Endodermal cell (in vitro differentiated cells): Measurements from ENCODE around the gene GPS1. TPM values are rescaled to one million over a fixed set of nuclear protein-coding genes. Genes with fewer than 3 reads are reported as not detected.

Experiments
- DNase-seq: peaks from one replicate; pipeline ENCODE4 v3.0.0-alpha.2; 2017
- H3K27ac ChIP-seq: 2 replicates; pipeline ENCODE4 v1.5.1; 2013; ENCODE audit warnings: mild to moderate bottlenecking, low read depth, low read length, moderate library complexity
- H3K27me3 ChIP-seq: 2 replicates; pipeline ENCODE4 v1.6.1; 2013; ENCODE audit warnings: mild to moderate bottlenecking, low read length, moderate library complexity; ENCODE audit not compliant: insufficient read depth, control insufficient read depth, poor library complexity, severe bottlenecking
- H3K36me3 ChIP-seq: 2 replicates; pipeline ENCODE4 v1.7.0; 2013; ENCODE audit warnings: mild to moderate bottlenecking, low read length, moderate library complexity; ENCODE audit not compliant: control insufficient read depth, insufficient read depth
- H3K4me1 ChIP-seq: one replicate; pipeline ENCODE4 v1.7.0; 2013; ENCODE audit warnings: low read length; ENCODE audit not compliant: control insufficient read depth, insufficient read depth
- H3K4me3 ChIP-seq: 2 replicates; pipeline ENCODE4 v1.5.1; 2013; ENCODE audit warnings: mild to moderate bottlenecking, low read length, moderate library complexity
- H3K9ac ChIP-seq: 2 replicates; pipeline ENCODE4 v1.6.1; 2013; ENCODE audit warnings: mild to moderate bottlenecking, low read length, moderate library complexity; ENCODE audit not compliant: poor library complexity, severe bottlenecking; ENCODE audit errors: extremely low read depth
- H3K9me3 ChIP-seq: 2 replicates; pipeline ENCODE4 v1.6.1; 2013; ENCODE audit warnings: mild to moderate bottlenecking, low read length, moderate library complexity; ENCODE audit not compliant: control insufficient read depth
- H3K27ac Mint-ChIP-seq: 2 replicates; pipeline ENCODE4 v1.8.0; 2020; ENCODE audit warnings: mixed read lengths
- H3K27me3 Mint-ChIP-seq: 2 replicates; pipeline ENCODE4 v1.8.0; 2021; ENCODE audit warnings: mild to moderate bottlenecking, mixed read lengths; ENCODE audit not compliant: insufficient read depth
- H3K36me3 Mint-ChIP-seq: 2 replicates; pipeline ENCODE4 v1.8.0; 2020; ENCODE audit warnings: low read depth, mixed read lengths
- H3K4me1 Mint-ChIP-seq: 2 replicates; pipeline ENCODE4 v1.8.0; 2020; ENCODE audit warnings: mixed read lengths
- H3K4me3 Mint-ChIP-seq: 2 replicates; pipeline ENCODE4 v1.8.0; 2020; ENCODE audit warnings: mild to moderate bottlenecking, moderate library complexity, mixed read lengths
- H3K9me3 Mint-ChIP-seq: 2 replicates; pipeline ENCODE4 v1.8.0; 2020; ENCODE audit warnings: mild to moderate bottlenecking, mixed read lengths
- CTCF ChIP-seq: fragments of 200-600 bp; sonication (generic); conservative IDR thresholded peaks from 2 replicates; pipeline ENCODE4 v1.5.0; 2021; ENCODE audit warnings: antibody characterized with exemption, mild to moderate bottlenecking
- WGBS, 2 experiments: methylation state at CpG; one replicate each; pipeline versions ENCODE4 v1.1.5 to v1.1.7; 2013; ENCODE audit warnings: missing lambda C conversion rate in 2 of 2, mixed read lengths in 1 of 2; ENCODE audit not compliant: insufficient coverage in 1 of 2, insufficient read length in 1 of 2; 5-methylcytosine and 5-hydroxymethylcytosine counted together
- total RNA-seq, 2 donors: library from RNA; stranded (reverse); fragmentation: NEBNext Ultra II Directional in 1 of 2; extraction: Animal tissue kit (Norgen Biotek cat#: 25700) in 1 of 2; gene quantifications; 2 replicates in 1 of 2; 3 replicates in 1 of 2; pipeline ENCODE4 v1.2.1, GENCODE V29; 2021

Gene GPS1
- total RNA-seq, 2 donors from 2014 or later = 152 to 153 TPM

GRCh38 chr17:82090549-82091263 is 39.0 kb downstream of the GPS1 start:
- Mint-ChIP-seq H3K9me3 (no peaks in the 10 kb centered on the region), H3K27me3 (no peaks in the 10 kb centered on the region)
- H3K36me3 ChIP-seq = peaks cover 61% of the 10 kb centered on the region

DNA sequence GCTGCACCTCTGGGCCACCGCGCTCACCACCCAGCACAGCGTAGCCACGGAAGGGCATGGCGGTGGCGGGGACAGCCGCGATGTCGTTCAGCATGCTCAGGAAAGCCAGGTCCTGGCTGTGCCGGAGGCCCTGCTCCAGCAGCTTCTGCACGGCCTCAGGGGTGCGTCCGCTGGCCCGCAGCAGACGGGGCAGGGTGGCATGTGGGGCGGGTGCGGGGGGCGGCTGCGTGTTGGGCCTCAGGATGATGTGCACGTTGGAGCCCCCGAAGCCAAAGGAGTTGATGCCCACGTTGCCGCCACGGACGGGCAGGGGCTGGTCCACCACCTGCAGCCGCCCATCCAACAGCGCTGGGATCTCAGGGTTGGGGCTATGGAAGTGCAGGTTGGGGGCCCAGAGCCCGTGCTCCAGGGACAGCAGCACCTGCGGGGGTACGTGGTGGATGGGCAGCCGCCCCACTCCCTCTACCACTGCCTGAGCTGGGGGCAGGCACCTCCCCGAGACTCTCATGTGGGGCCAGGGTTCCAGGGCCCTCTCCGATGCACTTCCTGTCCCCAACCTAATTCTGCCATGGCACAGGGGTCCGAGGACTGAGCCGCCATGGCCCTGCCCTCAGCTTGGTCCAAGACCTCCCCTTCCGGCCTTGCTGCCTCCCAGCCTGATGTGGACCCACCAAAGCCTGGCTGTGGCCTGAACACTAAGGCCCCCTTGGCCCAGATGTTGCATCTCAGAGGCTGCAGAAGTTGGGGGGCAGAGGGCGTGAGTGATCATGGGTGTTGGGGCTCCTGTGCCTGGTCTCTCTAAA is 39.8 kb downstream of the GPS1 start:
- Mint-ChIP-seq H3K27ac (no peak overlapping the region), H3K4me1 (peaks cover 2% of the 10 kb centered on the region), H3K9me3 (no peaks in the 10 kb centered on the region), H3K36me3 (peaks cover 34% of the 10 kb centered on the region), H3K27me3 (no peaks in the 10 kb centered on the region), H3K4me3 (no peak overlapping the region)
- no peaks in the 10 kb centered on the region for H3K9me3 ChIP-seq
- DNase-seq = no peak
- H3K36me3 ChIP-seq = peaks cover 69% of the 10 kb centered on the region
- H3K9ac ChIP-seq = no peak overlapping the region
- H3K4me1 ChIP-seq = peaks cover 14% of the 10 kb centered on the region
- no peak overlapping the region for H3K4me3 ChIP-seq
- no peak overlapping the region for H3K27ac ChIP-seq
- TF ChIP-seq CTCF = no peak
- H3K27me3 ChIP-seq = no peaks in the 10 kb centered on the region
- WGBS, 2 experiments = 94 to 95% methylated on average over 18 to 37 of the region's 37 CpGs

More at GRCh38 chr17:82090549-82091263, 39.0 kb downstream of the GPS1 start:
- H3K9ac ChIP-seq = no peak overlapping the region
- H3K27me3 ChIP-seq = no peaks in the 10 kb centered on the region
- H3K9me3 ChIP-seq = no peaks in the 10 kb centered on the region
- Mint-ChIP-seq H3K27ac (no peak overlapping the region), H3K4me3 (no peak overlapping the region), H3K36me3 (peaks cover 32% of the 10 kb centered on the region), H3K4me1 (no peaks in the 10 kb centered on the region)
- no peak for DNase-seq
- H3K4me3 ChIP-seq = no peak overlapping the region
- H3K4me1 ChIP-seq = peaks cover 6% of the 10 kb centered on the region
- H3K27ac ChIP-seq = no peak overlapping the region
- TF ChIP-seq CTCF = no peak
- WGBS, 2 experiments = 96 to 97% methylated on average over 16 to 29 of the region's 29 CpGs

DNA sequence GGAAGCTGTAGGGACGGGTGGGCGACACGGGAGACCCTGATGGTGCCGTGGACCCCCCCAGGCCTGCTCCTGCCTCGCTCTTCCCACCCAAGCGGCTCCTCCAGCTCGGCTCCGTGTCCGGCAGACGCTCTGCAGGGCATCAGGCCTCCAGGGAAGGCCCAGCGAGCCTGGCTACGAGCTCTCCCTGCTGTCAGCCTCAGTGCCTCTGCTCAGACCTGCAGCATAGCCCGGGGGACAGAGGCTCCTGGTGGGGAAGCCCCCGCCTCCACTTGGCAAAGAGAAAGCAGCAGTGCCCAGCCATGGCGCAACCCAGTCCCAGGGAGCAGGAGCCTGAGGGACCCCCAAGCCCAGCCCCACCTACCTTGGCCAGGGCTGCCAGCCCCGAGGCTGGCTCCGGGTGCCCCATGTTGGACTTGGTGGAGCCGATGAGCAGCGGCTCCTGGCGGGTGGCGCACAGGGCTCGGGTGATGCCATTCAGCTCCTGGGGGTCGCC is 40.4 kb downstream of the GPS1 start:
- no peak for TF ChIP-seq CTCF
- H3K9ac ChIP-seq = no peak overlapping the region
- H3K36me3 Mint-ChIP-seq = peaks cover 32% of the 10 kb centered on the region
- H3K36me3 ChIP-seq = peaks cover 72% of the 10 kb centered on the region
- H3K27me3 Mint-ChIP-seq = no peaks in the 10 kb centered on the region
- no peaks in the 10 kb centered on the region for H3K9me3 Mint-ChIP-seq
- H3K27ac Mint-ChIP-seq = no peak overlapping the region
- H3K27ac ChIP-seq = no peak overlapping the region
- no peak overlapping the region for H3K4me3 Mint-ChIP-seq
- peaks cover 17% of the 10 kb centered on the region for H3K4me1 ChIP-seq
- H3K9me3 ChIP-seq = no peaks in the 10 kb centered on the region
- H3K4me3 ChIP-seq = no peak overlapping the region
- no peaks in the 10 kb centered on the region for H3K27me3 ChIP-seq
- DNase-seq = no peak
- WGBS, 2 experiments = 95 to 96% methylated on average over 12 to 23 of the region's 23 CpGs
- H3K4me1 Mint-ChIP-seq = peaks cover 2% of the 10 kb centered on the region
